HEK293T (cell line): Measurements from ENCODE around the gene DDX3X.

Source experiments
- ARNT ChIP-seq: fragments of 450-650 bp; IDR thresholded peaks from 2 replicates; pipeline ENCODE4 v1.6.1; 2017; ENCODE audit warnings: mild to moderate bottlenecking
- CTBP1 ChIP-seq: fragments of 450-650 bp; IDR thresholded peaks from 2 replicates; pipeline ENCODE4 v1.6.1; 2016; ENCODE audit warnings: borderline replicate concordance
- FOXM1 ChIP-seq: fragments of 450-650 bp; IDR thresholded peaks from 2 replicates; pipeline ENCODE4 v1.6.1; 2017; ENCODE audit warnings: mild to moderate bottlenecking, borderline replicate concordance
- HDGF ChIP-seq: fragments of 450-650 bp; IDR thresholded peaks from 2 replicates; pipeline ENCODE4 v1.6.1; 2017; ENCODE audit warnings: antibody characterized with exemption, borderline replicate concordance
- NFRKB ChIP-seq: fragments of 450-650 bp; IDR thresholded peaks from 2 replicates; pipeline ENCODE4 v1.6.1; 2016; ENCODE audit warnings: mild to moderate bottlenecking, moderate library complexity
- PKNOX1 ChIP-seq: fragments of 450-650 bp; IDR thresholded peaks from 2 replicates; pipeline ENCODE4 v1.6.1; 2016
- SP1 ChIP-seq: fragments of 450-650 bp; IDR thresholded peaks from 2 replicates; pipeline ENCODE4 v1.6.1; 2017

GRCh38 chrX:41397768-41398167 is 63.8 kb downstream of the DDX3X start:
- TF ChIP-seq CTBP1 = no peak
- TF ChIP-seq SP1 = no peak
- TF ChIP-seq PKNOX1 = no peak
- TF ChIP-seq FOXM1 = no peak
- TF ChIP-seq HDGF = no peak
- no peak for TF ChIP-seq NFRKB
- no peak for TF ChIP-seq ARNT
